ENCODE measurements around the gene VWA1.

DNA sequence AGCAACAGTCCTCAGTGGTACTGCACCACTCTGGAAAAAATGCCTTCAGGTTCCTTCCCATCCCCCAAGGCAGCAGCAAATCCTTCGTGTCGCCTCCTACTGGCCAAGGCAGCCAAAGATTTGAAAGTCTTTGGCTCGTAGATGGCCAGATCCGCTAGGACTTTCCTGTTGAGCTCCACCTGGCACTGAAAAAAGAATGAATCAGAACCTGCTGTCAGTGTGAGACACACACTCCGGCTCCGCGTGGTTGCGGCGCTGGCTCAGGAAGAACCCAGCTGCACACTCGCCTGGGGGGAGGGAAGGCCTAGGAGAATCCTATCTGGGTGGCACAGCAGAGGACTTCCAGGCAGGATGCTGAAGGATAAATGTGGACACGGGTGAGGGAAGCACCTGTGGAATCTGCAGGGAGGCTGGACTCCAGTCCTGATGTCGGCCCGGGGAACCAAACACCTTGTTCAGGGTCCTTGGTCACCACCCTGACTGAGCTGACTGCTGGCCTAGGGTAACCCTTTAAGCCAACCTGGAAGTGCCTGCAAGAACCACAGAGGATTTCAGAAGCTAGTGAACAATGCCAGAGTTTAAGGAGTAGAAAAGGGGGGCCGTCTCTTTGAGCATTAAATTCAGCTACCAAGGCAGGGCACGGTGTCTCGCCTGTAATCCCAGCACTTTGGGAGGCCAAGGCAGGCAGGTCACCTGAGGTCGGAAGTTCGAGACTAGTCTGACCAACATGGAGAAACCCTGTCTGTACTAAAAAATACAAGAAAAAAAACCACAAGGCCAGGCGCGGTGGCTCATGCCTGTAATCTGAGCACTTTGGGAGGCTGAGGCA lies 33.2 kb upstream of the VWA1 start:
- TF ChIP-seq, protein P1, sequence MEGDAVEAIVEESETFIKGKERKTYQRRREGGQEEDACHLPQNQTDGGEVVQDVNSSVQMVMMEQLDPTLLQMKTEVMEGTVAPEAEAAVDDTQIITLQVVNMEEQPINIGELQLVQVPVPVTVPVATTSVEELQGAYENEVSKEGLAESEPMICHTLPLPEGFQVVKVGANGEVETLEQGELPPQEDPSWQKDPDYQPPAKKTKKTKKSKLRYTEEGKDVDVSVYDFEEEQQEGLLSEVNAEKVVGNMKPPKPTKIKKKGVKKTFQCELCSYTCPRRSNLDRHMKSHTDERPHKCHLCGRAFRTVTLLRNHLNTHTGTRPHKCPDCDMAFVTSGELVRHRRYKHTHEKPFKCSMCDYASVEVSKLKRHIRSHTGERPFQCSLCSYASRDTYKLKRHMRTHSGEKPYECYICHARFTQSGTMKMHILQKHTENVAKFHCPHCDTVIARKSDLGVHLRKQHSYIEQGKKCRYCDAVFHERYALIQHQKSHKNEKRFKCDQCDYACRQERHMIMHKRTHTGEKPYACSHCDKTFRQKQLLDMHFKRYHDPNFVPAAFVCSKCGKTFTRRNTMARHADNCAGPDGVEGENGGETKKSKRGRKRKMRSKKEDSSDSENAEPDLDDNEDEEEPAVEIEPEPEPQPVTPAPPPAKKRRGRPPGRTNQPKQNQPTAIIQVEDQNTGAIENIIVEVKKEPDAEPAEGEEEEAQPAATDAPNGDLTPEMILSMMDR (IDR thresholded peaks at IDR 0.05) = no peak
- no peak for TF ChIP-seq POLR2A (IDR thresholded peaks at IDR 0.05)

Data from tibial nerve (tissue), 3 donors.